ENCODE measurements around the gene SAYSD1. TPM values are rescaled to one million over a fixed set of nuclear protein-coding genes. Genes with fewer than 3 reads are reported as not detected.

Gene SAYSD1
- total and polyA plus RNA-seq, 2 of the 8 experiments (the other 6 are each of a cell fraction or from before 2014, with no cell fraction given): 6.7 to 7.9 TPM

DNA sequence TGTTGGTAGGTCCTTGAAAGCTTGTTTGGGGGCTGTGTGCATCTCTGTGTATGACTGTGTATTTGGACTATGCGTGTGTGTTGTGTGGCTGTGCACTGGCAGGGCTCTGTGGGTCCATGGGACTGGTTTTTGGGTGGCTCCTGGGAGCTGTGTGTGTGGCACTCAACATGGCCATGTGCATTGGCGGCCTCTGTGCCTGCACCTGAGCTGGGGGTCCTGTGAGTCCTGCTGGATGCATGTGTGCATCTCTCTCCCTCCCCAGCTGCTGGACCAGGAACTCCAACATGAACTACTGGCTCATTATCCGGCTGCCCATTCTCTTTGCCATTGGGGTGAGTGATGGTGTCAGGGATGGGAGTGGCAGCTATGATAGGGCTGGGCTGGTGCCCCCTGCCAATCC is 36.3 kb downstream of the SAYSD1 start:
- no peak overlapping the region for H3K23ac ChIP-seq (ENCODE audit: insufficient read length)
- no peak overlapping the region for H3K4ac ChIP-seq (replicated peaks; ENCODE audit: insufficient read length, low read depth, low read length)
- ChIA-PET CTCF (ENCODE audit: partially characterized antibody) (interaction anchor here (0.7 to 2.2 kb wide), 7 partner anchors 14 to 224 kb away, joined by 3 to 7 read pairs (median 4); no protein-coding TSS in a partner anchor), POLR2A (ENCODE audit: partially characterized antibody) (interaction anchor here (1.0 kb wide), 1 partner anchor 9 kb away, joined by 3 read pairs; no protein-coding TSS in a partner anchor)
- no peak overlapping the region for H4K5ac ChIP-seq (ENCODE audit: insufficient read length, low read depth, low read length)
- H4K8ac ChIP-seq (ENCODE audit: extremely low read depth, insufficient read depth, low read length): no peak overlapping the region
- no peak overlapping the region for H3K27ac ChIP-seq (ENCODE audit: low read depth, low read length)
- no peak overlapping the region for H2BK12ac ChIP-seq (ENCODE audit: low read depth, low read length)
- no peak overlapping the region for H2BK5ac ChIP-seq (ENCODE audit: low read depth, low read length)
- H3K4me3 ChIP-seq (ENCODE audit: extremely low read depth in 1 of 4, insufficient read depth in 2 of 4, low read depth in 3 of 4, low read length in 4 of 4): no peak overlapping the region
- DNase-seq (ENCODE audit: low read depth in 1 of 2, low spot score in 2 of 2): no peak
- no peak overlapping the region for H3K14ac ChIP-seq (ENCODE audit: insufficient read length)
- no peaks in the 10 kb centered on the region for H4K20me1 ChIP-seq (replicated peaks in 1 of 2; ENCODE audit: control insufficient read depth in 1 of 2, insufficient read depth in 2 of 2, low read length in 2 of 2)
- no peak overlapping the region for H2AFZ ChIP-seq (ENCODE audit: low read length)
- H3K36me3 ChIP-seq (ENCODE audit: control insufficient read depth in 2 of 4, insufficient read depth in 4 of 4, low read length in 3 of 4): no peaks in the 10 kb centered on the region
- H2BK15ac ChIP-seq (ENCODE audit: low read length): no peak overlapping the region
- no peak overlapping the region for H2BK20ac ChIP-seq (ENCODE audit: low read length)
- no peak for TF ChIP-seq CBX5 (IDR thresholded peaks at IDR 0.05; ENCODE audit: low read depth, low read length)
- no peak overlapping the region for H2BK120ac ChIP-seq (replicated peaks; ENCODE audit: low read depth, low read length)
- WGBS, 2 experiments (ENCODE audit: extremely low coverage in 1 of 2, insufficient coverage in 1 of 2, insufficient read length in 1 of 2, insufficient replicate concordance in 2 of 2, low coverage in 1 of 2, low lambda C conversion rate in 2 of 2, missing lambda C conversion rate in 1 of 2): 82% methylated on average over 3 of the region's 3 CpGs; no CpG with 5 or more reads in 1 of the 2 experiments
- no peak for FAIRE-seq
- no peak overlapping the region for H3K56ac ChIP-seq (replicated peaks; ENCODE audit: insufficient read length, low read depth, low read length)
- no peak overlapping the region for H3K18ac ChIP-seq (ENCODE audit: extremely low read depth, low read length)
- no peaks in the 10 kb centered on the region for H3K23me2 ChIP-seq (ENCODE audit: low read depth, low read length)
- H3K4me1 ChIP-seq (replicated peaks in 1 of 4; ENCODE audit: control insufficient read depth in 3 of 4, insufficient read depth in 4 of 4, low read length in 3 of 4): peaks cover 0 to 8% (median 0%) of the 10 kb centered on the region in 4 experiments; a peak in 2 of 7 replicates
- H3K9me3 ChIP-seq (ENCODE audit: insufficient read depth in 2 of 2, low read depth in 1 of 2, low read length in 1 of 2): no peaks in the 10 kb centered on the region
- 0 out of 7 replicates have a peak, but pooled peaks cover 0 to under 1% (median 0%) of the 10 kb centered on the region in 4 experiments for H3K27me3 ChIP-seq (replicated peaks in 1 of 4; ENCODE audit: control insufficient read depth in 3 of 4, extremely low read depth in 1 of 4, insufficient read depth in 3 of 4, low read length in 3 of 4)
- no peak overlapping the region for H3K4me2 ChIP-seq (ENCODE audit: insufficient read depth in 1 of 2, low read depth in 2 of 2, low read length in 2 of 2)
- no peaks in the 10 kb centered on the region for H3K79me2 ChIP-seq (ENCODE audit: control insufficient read depth in 1 of 2, insufficient read depth in 2 of 2, low read length in 2 of 2)
- no peak overlapping the region for H2AK5ac ChIP-seq (ENCODE audit: low read depth, low read length)
- H4K91ac ChIP-seq (replicated peaks; ENCODE audit: insufficient read length, low read length): no peak overlapping the region
- H3K79me1 ChIP-seq (ENCODE audit: low read depth, low read length): no peaks in the 10 kb centered on the region
- H3K9ac ChIP-seq (replicated peaks in 1 of 4; ENCODE audit: extremely low read depth in 1 of 4, low read depth in 3 of 4, low read length in 3 of 4): no peak overlapping the region

Data from H1 (cell line).